ENCODE measurements around the gene SLC6A18. TPM values are rescaled to one million over a fixed set of nuclear protein-coding genes. Genes with fewer than 3 reads are reported as not detected.

SLC6A18 gene
- total and polyA plus RNA-seq, 12 donors, result not detected

DNA sequence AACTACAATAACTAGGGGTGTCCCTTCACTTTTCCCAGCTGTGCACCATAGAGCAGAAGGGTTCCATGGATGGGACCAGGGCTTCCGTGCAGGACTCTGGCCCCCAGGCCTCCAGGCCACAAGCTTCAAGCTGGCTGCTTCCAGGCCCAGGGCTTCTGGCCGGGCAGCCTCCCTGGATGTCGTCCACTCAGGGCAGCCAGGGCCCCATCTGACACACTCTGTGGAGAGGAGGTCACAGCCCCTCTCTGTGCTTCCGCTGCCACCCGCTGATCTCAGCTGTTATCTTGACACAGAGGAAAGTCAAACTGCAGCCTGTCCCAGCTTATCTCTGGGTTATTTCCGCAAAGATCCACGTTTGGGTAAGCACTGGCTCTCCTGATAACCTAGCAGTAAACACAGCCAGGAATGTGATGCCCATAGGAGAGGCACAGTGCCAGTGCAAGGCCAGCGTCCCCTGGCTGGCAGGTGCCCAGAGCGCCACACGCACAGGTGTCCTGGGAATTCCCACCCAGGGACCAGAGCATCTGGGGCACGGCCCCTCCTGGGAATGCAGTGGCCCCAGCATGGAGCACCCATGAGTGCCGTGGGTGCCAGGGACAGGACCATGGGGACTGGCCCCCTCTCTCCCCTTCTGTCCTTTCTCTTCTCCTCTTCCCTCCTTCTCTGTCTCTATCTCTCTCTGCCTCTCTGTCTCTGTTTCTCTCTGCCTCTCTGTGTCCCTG lies 39.4 kb upstream of the SLC6A18 start:
- ATAC-seq (peak in 6 of 8 donors; percentile 43 to 77 (median 60)), DNase-seq (no peak)
- H3K27ac ChIP-seq, result no peak overlapping the region
- TF ChIP-seq, protein P1, sequence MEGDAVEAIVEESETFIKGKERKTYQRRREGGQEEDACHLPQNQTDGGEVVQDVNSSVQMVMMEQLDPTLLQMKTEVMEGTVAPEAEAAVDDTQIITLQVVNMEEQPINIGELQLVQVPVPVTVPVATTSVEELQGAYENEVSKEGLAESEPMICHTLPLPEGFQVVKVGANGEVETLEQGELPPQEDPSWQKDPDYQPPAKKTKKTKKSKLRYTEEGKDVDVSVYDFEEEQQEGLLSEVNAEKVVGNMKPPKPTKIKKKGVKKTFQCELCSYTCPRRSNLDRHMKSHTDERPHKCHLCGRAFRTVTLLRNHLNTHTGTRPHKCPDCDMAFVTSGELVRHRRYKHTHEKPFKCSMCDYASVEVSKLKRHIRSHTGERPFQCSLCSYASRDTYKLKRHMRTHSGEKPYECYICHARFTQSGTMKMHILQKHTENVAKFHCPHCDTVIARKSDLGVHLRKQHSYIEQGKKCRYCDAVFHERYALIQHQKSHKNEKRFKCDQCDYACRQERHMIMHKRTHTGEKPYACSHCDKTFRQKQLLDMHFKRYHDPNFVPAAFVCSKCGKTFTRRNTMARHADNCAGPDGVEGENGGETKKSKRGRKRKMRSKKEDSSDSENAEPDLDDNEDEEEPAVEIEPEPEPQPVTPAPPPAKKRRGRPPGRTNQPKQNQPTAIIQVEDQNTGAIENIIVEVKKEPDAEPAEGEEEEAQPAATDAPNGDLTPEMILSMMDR (IDR thresholded peaks at IDR 0.05), result peak in 1 of 9 donors; percentile 30
- H3K36me3 ChIP-seq, result no peaks in the 10 kb centered on the region
- H3K4me1 ChIP-seq, result peaks cover 0 to 23% (median 4%) of the 10 kb centered on the region in 9 donors
- H3K4me3 ChIP-seq, result no peak overlapping the region
- no peaks in the 10 kb centered on the region for H3K9me3 ChIP-seq
- peaks cover 0 to 50% (median 34%) of the 10 kb centered on the region in 7 donors for H3K27me3 ChIP-seq
- intact Hi-C loops (cut with DNase I), result no loop called here
- 23 to 26% methylated on average over 12 of the region's 12 CpGs for WGBS, 2 donors

DNA sequence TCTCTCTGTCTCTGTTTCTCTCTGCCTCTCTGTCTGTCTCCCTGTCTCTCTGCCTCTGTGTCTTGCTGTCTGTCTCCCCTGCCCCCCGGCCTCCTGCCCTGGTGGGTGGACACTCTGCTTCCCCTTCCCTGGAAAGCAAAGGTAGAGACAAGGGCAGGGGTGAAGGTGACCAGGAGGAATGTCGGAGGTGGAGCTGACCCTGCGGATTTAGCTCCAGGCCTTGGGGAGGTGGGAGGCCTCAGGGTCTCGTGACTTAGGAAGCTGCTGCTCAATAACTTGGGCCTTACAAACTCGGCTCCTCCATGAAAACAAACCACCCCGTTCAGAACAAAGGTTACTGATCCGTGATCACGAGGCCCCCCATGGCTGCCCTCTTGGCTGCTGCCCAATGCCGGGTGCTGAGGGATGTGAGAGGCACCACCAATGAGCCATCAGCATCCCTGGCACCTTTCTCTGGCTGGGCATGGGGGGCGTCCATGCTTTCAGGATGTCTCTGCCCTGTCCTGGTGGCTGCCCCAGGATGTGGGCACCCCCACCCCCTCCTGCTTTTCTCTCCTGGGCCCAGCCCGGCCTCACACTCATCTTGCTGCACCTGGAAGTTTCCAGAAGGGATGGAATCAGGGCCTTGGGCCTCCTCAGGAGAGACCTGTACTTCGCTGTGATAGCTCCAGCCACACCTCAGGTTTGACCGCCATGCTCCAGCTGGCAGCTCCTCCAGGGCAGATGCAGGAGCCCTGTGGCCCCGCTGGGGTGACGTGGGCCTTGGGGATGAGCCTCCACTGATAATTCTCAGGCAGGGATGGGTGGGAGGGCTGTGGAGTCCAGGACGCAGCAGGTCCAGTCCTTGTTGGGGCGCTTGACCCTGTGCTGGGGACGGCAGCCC lies 38.6 kb upstream of the SLC6A18 start:
- DNase-seq, result no peak
- WGBS, 2 donors, result 70 to 74% methylated on average over 18 of the region's 18 CpGs
- Histone ChIP-seq H3K4me3 (no peak overlapping the region), H3K36me3 (no peaks in the 10 kb centered on the region), H3K4me1 (peaks cover 0 to 23% (median 4%) of the 10 kb centered on the region in 9 donors), H3K9me3 (no peaks in the 10 kb centered on the region), H3K27me3 (peaks cover 0 to 49% (median 37%) of the 10 kb centered on the region in 7 donors), H3K27ac (no peak overlapping the region)
- intact Hi-C loops (cut with DNase I), result no loop called here
- ATAC-seq, result no peak
- TF ChIP-seq, protein P1 (IDR thresholded peaks at IDR 0.05), result no peak

DNA sequence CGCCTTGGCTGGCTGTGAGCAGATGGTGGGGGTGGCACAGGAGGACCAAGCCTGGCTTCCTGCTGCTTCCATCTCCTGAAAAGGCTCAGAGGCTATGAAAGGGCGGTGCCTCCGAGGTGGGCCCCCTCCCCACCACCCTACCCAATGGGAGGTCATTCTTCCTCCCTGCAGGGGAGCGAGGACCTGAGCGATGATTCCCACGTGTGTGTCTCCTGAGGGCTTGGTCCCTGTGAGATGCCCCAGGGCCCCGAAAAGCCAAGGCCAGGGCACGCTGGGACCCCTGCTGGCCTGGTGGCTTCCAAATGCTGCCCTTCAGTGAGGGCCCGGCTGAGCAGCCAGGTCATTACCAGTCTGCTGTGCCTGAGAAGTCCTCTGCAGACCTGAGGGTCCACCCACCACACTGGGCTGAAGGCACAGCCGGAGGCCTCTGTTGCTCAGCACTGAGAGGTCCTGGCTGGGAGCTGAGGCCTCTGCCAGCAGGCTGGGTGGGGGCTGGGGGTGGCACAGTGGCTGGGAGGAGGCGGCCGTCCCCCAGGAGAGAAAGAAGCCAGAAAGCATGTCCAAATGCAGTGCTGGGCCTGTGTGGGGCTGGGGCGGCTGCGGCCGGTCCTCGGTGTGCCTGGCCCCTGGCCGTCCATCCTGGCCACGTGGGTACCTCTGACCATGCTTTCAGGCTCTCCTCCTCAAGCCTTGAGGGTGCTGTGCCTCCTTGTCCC lies 37.8 kb upstream of the SLC6A18 start:
- Histone ChIP-seq H3K4me3 (no peak overlapping the region), H3K36me3 (no peaks in the 10 kb centered on the region), H3K27me3 (peaks cover 0 to 44% (median 34%) of the 10 kb centered on the region in 7 donors), H3K9me3 (no peaks in the 10 kb centered on the region), H3K27ac (no peak overlapping the region), H3K4me1 (peaks cover 0 to 23% (median 4%) of the 10 kb centered on the region in 9 donors)
- intact Hi-C loops (cut with DNase I), result no loop called here
- peak in 1 of 2 donors; percentile 4 for DNase-seq
- TF ChIP-seq, protein P1 (IDR thresholded peaks at IDR 0.05), result no peak
- WGBS, 2 donors, result 87 to 92% methylated on average over 18 of the region's 18 CpGs
- no peak for ATAC-seq

DNA sequence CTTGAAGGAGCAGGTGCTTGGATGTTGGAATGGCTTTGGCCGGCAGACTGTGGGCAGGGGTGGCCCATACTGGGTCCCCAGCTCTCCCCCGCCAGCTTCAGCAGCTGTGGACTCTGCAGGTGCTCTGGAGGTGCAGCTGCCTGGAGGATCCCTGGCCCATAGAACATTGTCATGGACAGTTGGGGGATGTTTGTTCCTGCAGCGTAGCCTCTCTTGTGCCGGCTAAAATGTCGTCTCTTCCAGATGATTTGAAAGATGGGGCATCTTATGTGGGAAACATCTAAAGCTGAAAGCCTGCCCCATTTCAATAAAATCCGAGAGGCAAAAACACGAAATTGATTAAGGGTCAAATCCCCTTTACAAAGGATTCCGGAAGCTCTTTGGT lies 37.2 kb upstream of the SLC6A18 start:
- no peaks in the 10 kb centered on the region for H3K36me3 ChIP-seq
- TF ChIP-seq, protein P1 (IDR thresholded peaks at IDR 0.05), result no peak
- 92 to 93% methylated on average over 8 of the region's 8 CpGs for WGBS, 2 donors
- DNase-seq (no peak), ATAC-seq (no peak)
- intact Hi-C loops (cut with DNase I), result no loop called here
- H3K4me1 ChIP-seq, result peaks cover 0 to 17% (median under 1%) of the 10 kb centered on the region in 9 donors
- no peak overlapping the region for H3K27ac ChIP-seq
- no peak overlapping the region for H3K4me3 ChIP-seq
- H3K9me3 ChIP-seq, result no peaks in the 10 kb centered on the region
- H3K27me3 ChIP-seq, result peaks cover 0 to 44% (median 34%) of the 10 kb centered on the region in 7 donors

Measured in heart right ventricle (tissue), 16 donors.